Measurements from ENCODE around the gene KRT39. TPM values are rescaled to one million over a fixed set of nuclear protein-coding genes. Genes with fewer than 3 reads are reported as not detected.
"Not testable (repeated sequence)": the region's sequence is repeated elsewhere in the genome, so short reads cannot be mapped to it uniquely, and the experiment has no call there.

KRT39 gene
- total and polyA plus RNA-seq, 2 experiments from 2014 or later, result not detected

GRCh38 chr17:40917116-40917515 lies 49.6 kb downstream of the KRT39 start:
- not testable (repeated sequence) for H3K4me1 Mint-ChIP-seq; H3F3A ChIP-seq (replicated peaks; ENCODE audit: low read depth); H3K27ac Mint-ChIP-seq; DNase-seq (ENCODE audit: low spot score); H3K4me2 ChIP-seq; H3K36me3 Mint-ChIP-seq (ENCODE audit: low read depth); H3K9me3 Mint-ChIP-seq; H2AFZ ChIP-seq; H3K79me2 ChIP-seq (replicated peaks; ENCODE audit: insufficient read depth); H3K36me3 ChIP-seq (ENCODE audit: insufficient read depth); H3K4me1 ChIP-seq (ENCODE audit: insufficient read depth); H3K27me3 ChIP-seq (ENCODE audit: insufficient read depth); ATAC-seq; H3K27ac ChIP-seq (ENCODE audit: low read depth); H3K27me3 Mint-ChIP-seq (ENCODE audit: insufficient read depth, low read depth, poor library complexity); H3K9me2 ChIP-seq (ENCODE audit: insufficient read depth); H3K4me3 ChIP-seq; H3K4me3 Mint-ChIP-seq; H4K20me1 ChIP-seq (replicated peaks; ENCODE audit: insufficient read depth)

- Histone ChIP-seq H3K4me3 (no peak overlapping the region), H3K36me3 (ENCODE audit: insufficient read depth) (no peaks in the 10 kb centered on the region), H2AFZ (no peak overlapping the region), H4K20me1 (replicated peaks; ENCODE audit: insufficient read depth) (no peaks in the 10 kb centered on the region), H3K9me2 (ENCODE audit: insufficient read depth) (no peaks in the 10 kb centered on the region), H3K4me2 (no peak overlapping the region), H3K4me1 (ENCODE audit: insufficient read depth) (no peaks in the 10 kb centered on the region), H3K27me3 (ENCODE audit: insufficient read depth) (no peaks in the 10 kb centered on the region), H3F3A (replicated peaks; ENCODE audit: low read depth) (no peaks in the 10 kb centered on the region), H3K79me2 (replicated peaks; ENCODE audit: insufficient read depth) (no peaks in the 10 kb centered on the region), H3K27ac (ENCODE audit: low read depth) (no peak overlapping the region)
- H3K27ac Mint-ChIP-seq, result no peak overlapping the region
- DNase-seq (ENCODE audit: low spot score) (no peak), ATAC-seq (no peak)
- no peaks in the 10 kb centered on the region for H3K27me3 Mint-ChIP-seq (ENCODE audit: insufficient read depth, low read depth, poor library complexity)
- H3K4me3 Mint-ChIP-seq, result no peak overlapping the region
- no peaks in the 10 kb centered on the region for H3K9me3 Mint-ChIP-seq
- peaks cover 5% of the 10 kb centered on the region; the same call in 2 of the 3 replicates for H3K4me1 Mint-ChIP-seq
- no peaks in the 10 kb centered on the region for H3K36me3 Mint-ChIP-seq (ENCODE audit: low read depth)
- TF ChIP-seq CREB1 (CRISPR knock-in tag; IDR thresholded peaks at IDR 0.05; ENCODE audit: low read depth) (no peak), ZNF331 (CRISPR knock-in tag; IDR thresholded peaks at IDR 0.05; ENCODE audit: low read depth) (no peak), STAT1 (IDR thresholded peaks at IDR 0.05; ENCODE audit: unreplicated experiment) (no peak), POLR2AphosphoS5 (IDR thresholded peaks at IDR 0.05; ENCODE audit: low read depth) (no peak), JUNB (IDR thresholded peaks at IDR 0.05; ENCODE audit: unreplicated experiment) (no peak), EZH2 (IDR thresholded peaks at IDR 0.05; ENCODE audit: low read depth, unreplicated experiment) (no peak), ZNF114 (CRISPR knock-in tag; IDR thresholded peaks at IDR 0.05) (no peak), ETS1 (IDR thresholded peaks at IDR 0.05) (no peak), ZNF462 (CRISPR knock-in tag; IDR thresholded peaks at IDR 0.05) (no peak), REST (IDR thresholded peaks at IDR 0.05; ENCODE audit: unreplicated experiment) (no peak), EZH2phosphoT487 (IDR thresholded peaks at IDR 0.05; ENCODE audit: unreplicated experiment) (no peak)
Observed at GRCh38 chr17:40916366-40916765, 50.4 kb downstream of the KRT39 start.

All from GM23338 (cell line).